ENCODE results near the gene KLHDC9. TPM values are rescaled to one million over a fixed set of nuclear protein-coding genes. Genes with fewer than 3 reads are reported as not detected.
A peak's percentile ranks its signal among the peaks of the same experiment; 100 is the strongest.

The KLHDC9 gene
- total RNA-seq, 2 experiments from 2014 or later = 0.33 to 0.46 TPM

DNA sequence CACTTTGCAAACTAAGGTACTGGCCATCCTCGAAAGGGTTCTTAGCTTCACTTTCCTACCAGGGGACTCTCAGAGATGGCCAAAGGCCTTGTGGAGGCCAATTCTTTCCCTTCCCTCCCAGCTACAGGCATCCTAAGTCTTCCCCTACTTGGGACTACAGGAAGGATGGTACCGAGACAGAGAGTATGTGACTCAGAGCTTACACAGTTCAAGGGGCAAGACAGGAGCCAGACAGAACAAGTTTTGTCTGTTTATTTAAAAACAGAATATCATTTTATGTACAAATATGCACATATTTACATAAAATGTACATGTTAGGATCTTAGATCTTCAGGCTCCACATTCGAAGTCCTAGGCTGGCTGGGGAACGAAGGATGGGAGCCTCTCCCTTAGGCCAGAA lies 27.4 kb upstream of the KLHDC9 start:
- Mint-ChIP-seq H3K9me3 (peaks cover 3% of the 10 kb centered on the region), H3K27ac (peak overlapping the region; percentile 96), H3K4me3 (no peak overlapping the region), H3K4me1 (peaks cover 46% of the 10 kb centered on the region), H3K27me3 (no peaks in the 10 kb centered on the region), H3K36me3 (peaks cover 30% of the 10 kb centered on the region)
- DNase-seq = no peak

DNA sequence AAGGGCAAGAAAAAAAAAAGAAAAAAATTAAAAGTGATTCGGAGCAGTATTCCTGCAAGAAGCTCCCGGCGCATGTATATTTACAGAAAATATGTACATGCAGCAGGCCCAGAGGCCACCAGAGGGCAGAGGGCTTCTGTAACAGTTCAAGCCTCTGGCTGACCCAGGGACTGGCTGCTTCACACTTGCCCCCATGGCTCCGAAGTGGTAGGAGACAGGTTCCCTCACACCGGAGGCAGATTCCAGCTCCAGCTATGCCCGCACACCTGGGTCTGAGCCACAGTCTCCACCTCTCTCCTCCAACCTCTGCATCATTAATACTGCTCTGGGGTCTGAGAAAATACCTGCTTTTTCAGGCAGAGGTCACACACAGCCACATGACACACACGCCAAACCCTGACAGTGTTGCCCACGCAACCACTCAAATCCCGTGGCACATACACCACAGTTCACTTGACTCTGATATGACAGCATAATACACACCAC lies 26.2 kb upstream of the KLHDC9 start:
- Mint-ChIP-seq H3K36me3 (peaks cover 23% of the 10 kb centered on the region), H3K9me3 (peaks cover 2% of the 10 kb centered on the region), H3K4me1 (peaks cover 40% of the 10 kb centered on the region), H3K4me3 (no peak overlapping the region), H3K27me3 (no peaks in the 10 kb centered on the region), H3K27ac (peak overlapping the region; percentile 11)
- peak; percentile 54 for DNase-seq

DNA sequence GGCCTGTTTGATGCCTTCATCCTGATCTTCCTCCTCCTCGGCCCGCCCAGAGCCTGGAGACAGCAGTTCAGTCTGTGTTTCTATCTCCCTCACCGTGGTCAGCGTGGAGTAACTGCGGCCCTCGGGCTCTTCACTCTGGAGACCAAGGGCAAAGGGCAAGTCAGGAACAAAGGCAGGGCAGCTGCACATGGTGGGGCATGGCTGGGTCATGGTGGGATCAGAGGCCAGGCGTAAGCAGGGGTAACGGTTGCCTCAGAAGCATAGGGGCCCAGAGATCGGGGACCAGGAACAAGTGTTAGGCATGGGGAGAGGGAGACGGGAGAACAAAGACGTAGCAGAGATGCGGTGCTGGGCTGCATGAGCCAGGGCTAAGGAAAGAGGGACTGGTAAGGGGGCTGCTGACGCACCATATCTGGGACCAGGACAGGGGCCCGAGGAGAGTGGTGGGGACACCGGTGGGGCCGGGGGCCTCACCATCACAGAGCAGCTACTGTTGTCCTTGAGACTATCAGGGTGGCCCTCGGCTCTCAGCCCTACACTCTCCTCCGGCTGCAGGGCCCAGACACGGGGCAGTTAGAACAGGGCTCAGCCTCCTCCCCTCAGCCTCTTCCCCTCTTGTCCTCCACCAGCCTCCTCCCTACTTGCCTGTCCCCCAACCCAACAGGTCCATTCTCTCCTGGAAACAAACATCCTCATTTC lies 25.3 kb upstream of the KLHDC9 start:
- Mint-ChIP-seq H3K4me3 (no peak overlapping the region), H3K36me3 (peaks cover 15% of the 10 kb centered on the region), H3K4me1 (peaks cover 32% of the 10 kb centered on the region), H3K27me3 (no peaks in the 10 kb centered on the region), H3K27ac (no peak overlapping the region), H3K9me3 (peaks cover 2% of the 10 kb centered on the region)
- DNase-seq = no peak

DNA sequence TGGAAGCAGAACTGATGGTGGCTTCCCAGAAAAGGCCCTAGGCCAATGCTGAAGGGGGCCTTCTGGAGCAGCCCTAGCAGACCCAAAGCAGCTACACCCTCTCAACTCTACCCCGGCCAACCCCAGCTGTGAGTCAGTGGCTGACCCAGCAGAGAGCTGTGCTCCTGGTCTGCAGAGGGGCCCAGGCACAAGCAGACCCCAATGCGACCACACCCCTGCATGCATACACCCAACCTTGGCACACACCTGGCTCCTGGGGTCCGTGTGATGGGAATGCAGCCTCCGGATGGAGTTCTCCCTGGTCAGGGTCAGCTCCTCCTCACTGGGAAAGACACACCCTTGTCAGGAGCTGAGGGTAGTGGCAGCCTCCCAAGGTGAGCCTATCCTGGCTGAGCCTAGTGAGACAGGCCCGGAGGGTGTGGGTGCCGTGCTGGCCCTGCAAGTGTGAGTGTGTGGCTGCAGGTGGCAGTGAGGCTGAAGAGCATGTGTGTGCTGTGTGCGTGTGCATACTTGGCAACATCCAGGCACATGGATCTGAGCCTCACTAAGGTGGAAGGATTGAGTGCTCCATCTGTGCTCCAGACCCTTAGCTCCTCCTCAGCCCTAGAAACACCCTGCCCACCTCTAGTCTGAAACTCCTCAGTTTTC lies 24.6 kb upstream of the KLHDC9 start:
- Mint-ChIP-seq H3K4me1 (peaks cover 28% of the 10 kb centered on the region), H3K9me3 (peaks cover 2% of the 10 kb centered on the region), H3K4me3 (no peak overlapping the region), H3K36me3 (peaks cover 9% of the 10 kb centered on the region), H3K27ac (no peak overlapping the region), H3K27me3 (no peaks in the 10 kb centered on the region)
- no peak for DNase-seq

DNA sequence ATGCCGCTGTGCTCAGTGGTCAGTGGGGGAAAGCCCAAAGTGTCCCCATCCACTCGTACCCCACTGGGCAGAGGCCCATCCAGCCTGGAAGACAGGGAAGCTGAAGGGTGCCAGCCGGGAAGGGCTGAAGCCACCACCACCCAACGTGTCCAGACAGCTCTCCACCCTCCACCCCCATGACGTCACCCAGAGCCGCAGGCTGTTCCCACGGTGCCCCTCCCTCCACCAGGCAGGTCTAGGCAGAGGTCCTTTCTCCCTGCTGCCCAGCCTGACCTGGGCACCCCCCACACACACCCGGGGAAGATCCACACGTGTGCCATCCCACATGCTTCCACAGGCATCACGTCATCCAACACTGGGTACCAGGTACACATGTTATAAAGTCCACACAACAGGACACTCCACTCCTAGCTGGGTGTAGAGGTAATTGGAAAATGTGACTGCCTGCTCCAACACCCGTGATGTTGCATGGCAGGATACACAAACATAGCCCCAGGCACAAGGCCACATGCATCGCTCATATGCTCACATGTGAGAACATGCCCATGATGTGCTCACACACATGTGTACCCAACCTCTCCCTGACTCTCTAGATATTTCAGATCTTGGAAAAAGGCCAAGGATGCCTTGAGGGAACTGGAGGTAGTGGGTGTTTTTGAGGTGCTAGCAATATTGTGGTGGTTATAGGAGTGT lies 23.3 kb upstream of the KLHDC9 start:
- no peaks in the 10 kb centered on the region for H3K27me3 Mint-ChIP-seq
- no peak overlapping the region for H3K4me3 Mint-ChIP-seq
- peaks cover 27% of the 10 kb centered on the region for H3K4me1 Mint-ChIP-seq
- H3K9me3 Mint-ChIP-seq = peaks cover 2% of the 10 kb centered on the region
- no peak overlapping the region for H3K27ac Mint-ChIP-seq
- no peak for DNase-seq
- H3K36me3 Mint-ChIP-seq = no peaks in the 10 kb centered on the region

DNA sequence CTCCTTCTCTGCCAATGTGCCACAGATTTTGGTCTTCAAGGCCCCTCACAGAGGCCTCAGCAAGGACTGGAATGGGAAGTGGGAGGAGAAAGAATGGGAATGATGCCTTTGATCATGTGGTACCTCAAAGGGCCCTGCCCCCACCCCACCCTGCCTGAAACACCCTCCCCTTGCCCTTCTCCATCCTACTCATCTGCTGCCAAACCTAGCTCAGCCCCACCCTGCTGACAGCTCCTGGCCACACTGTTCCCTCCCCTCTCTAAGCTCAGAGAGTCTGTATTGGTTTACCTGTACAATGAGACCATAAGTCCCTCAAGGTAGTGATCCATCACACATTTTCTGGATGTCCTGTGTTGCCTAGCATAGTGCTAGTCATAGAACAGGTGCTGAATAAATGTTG lies 21.8 kb upstream of the KLHDC9 start:
- H3K27ac Mint-ChIP-seq = no peak overlapping the region
- no peaks in the 10 kb centered on the region for H3K27me3 Mint-ChIP-seq
- peaks cover 15% of the 10 kb centered on the region for H3K4me1 Mint-ChIP-seq
- no peak for DNase-seq
- H3K36me3 Mint-ChIP-seq = no peaks in the 10 kb centered on the region
- no peak overlapping the region for H3K4me3 Mint-ChIP-seq
- no peaks in the 10 kb centered on the region for H3K9me3 Mint-ChIP-seq

DNA sequence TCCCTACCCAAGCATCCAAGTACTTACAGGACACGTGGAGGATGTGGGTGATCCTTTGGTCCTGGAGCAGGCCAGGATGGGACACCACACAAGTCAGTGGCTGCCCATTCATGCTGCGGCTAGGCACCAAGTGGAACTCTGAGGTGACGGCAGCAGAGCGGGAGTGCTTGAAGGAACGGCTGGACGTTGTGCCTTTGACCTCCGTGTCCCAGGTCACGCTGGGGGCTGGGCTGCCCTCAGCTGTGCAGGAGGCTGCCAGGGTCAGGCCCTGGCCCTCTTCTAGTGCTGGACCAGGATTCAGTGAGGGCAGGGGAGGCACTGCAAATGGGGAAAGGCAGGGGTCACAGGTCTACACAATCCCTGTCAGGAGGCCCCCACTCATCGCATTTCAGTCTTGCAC lies 20.7 kb upstream of the KLHDC9 start:
- no peaks in the 10 kb centered on the region for H3K27me3 Mint-ChIP-seq
- no peak overlapping the region for H3K27ac Mint-ChIP-seq
- H3K4me1 Mint-ChIP-seq = peaks cover 7% of the 10 kb centered on the region
- H3K9me3 Mint-ChIP-seq = no peaks in the 10 kb centered on the region
- no peak for DNase-seq
- no peaks in the 10 kb centered on the region for H3K36me3 Mint-ChIP-seq
- H3K4me3 Mint-ChIP-seq = no peak overlapping the region

DNA sequence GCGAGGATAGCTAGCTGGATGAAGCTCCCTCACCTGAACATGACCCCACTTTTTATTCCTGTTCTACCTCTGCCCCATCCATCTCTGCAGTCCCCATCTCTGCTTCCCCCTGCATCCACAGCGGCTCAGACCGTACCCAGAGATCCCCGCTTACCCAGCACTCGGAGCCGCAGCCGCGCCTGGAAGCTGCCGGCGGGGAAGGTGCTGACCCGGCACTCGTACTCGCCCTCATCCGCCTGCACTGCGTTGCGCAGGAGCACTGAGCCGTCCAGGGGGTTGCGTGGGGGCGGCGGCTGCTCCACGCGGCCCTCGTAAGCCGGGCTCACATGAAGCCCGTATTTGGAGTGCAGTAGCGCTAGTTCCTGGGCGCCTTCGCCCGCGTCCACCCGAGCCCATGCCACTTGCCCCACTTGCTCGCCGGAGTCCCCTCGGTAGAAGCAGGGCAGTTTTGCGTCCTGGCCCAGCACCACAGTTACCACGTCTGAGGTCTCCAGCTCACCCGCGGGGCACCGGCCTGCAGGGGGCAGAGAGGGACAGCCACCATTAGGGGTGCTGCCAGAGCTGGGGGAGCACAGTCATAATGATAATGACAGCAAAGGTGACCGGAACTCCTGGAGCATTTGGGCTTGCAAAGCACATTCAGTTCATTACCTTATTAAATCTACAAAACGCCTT lies 18.6 kb upstream of the KLHDC9 start:
- H3K36me3 Mint-ChIP-seq = no peaks in the 10 kb centered on the region
- H3K9me3 Mint-ChIP-seq = no peaks in the 10 kb centered on the region
- DNase-seq = no peak
- H3K27ac Mint-ChIP-seq = no peak overlapping the region
- no peaks in the 10 kb centered on the region for H3K27me3 Mint-ChIP-seq
- H3K4me3 Mint-ChIP-seq = no peak overlapping the region
- peaks cover 4% of the 10 kb centered on the region for H3K4me1 Mint-ChIP-seq

DNA sequence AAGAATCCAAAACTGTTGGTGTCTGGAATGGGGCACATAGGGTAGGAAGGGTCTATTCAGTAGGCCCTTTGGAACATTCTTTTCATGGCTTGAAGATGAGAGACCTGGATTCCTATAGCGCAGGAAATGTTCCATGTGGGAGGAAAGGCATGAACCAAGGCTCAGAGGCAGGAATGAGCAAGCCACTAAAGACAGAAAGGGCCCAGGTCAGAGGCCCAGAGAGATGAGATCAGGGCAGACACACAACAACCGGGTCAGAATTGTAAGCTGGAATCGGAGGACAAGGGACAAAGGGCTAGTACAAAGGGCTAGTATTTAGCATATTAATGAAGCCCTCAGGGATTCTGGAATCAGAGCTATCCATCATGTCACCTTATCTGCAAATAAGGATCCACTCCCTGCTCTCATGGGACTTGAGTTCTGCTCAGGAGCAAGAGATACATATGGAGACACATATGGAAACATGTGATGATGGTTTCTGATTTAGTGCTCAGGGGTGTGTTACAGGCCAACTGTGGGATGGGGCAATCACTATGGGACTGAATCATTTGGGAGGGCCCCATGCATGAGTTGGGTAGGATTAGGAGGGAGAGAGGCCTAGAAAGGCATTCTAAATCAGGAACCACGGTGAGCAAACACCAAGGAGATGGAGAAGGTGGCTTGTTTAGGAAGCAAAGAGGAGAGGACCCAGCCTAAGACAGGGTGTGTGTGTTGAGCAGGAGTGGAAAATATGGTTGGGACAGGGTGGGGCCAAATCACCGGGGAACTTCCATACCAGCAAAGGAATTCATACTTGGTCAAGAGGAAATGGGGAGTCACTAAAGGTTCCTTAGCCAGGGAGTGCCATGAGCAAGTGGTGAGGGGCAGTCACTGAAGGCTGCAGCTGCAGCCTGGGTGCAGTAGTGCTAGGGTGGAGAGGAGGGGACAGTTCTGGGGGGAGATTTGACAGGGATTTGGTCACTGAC lies 17.4 kb upstream of the KLHDC9 start:
- H3K4me1 Mint-ChIP-seq = peaks cover 4% of the 10 kb centered on the region
- no peak overlapping the region for H3K27ac Mint-ChIP-seq
- H3K4me3 Mint-ChIP-seq = no peak overlapping the region
- H3K9me3 Mint-ChIP-seq = no peaks in the 10 kb centered on the region
- H3K27me3 Mint-ChIP-seq = no peaks in the 10 kb centered on the region
- no peaks in the 10 kb centered on the region for H3K36me3 Mint-ChIP-seq
- no peak for DNase-seq

DNA sequence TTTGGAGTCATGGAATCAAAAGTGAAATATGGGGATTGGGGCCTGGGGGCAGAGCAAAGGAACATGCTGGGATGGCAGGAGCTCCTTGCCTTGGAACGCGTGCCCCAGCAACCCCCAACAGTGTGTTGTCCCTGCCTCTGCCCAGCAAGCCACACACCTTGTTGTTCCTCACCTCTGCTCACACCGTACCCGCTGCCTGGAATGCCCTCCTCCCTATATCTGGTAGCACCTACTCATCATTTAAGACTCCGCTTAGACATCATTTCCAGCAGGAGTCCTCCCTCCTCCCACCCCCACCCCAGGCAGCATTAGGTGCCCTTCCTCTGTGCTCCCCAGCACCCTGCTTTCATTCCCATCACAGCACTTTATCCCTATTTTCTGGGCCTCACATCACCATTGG lies 16.6 kb upstream of the KLHDC9 start:
- DNase-seq = no peak
- Mint-ChIP-seq H3K4me3 (no peak overlapping the region), H3K27ac (no peak overlapping the region), H3K9me3 (no peaks in the 10 kb centered on the region), H3K27me3 (no peaks in the 10 kb centered on the region), H3K4me1 (peaks cover 3% of the 10 kb centered on the region), H3K36me3 (no peaks in the 10 kb centered on the region)

DNA sequence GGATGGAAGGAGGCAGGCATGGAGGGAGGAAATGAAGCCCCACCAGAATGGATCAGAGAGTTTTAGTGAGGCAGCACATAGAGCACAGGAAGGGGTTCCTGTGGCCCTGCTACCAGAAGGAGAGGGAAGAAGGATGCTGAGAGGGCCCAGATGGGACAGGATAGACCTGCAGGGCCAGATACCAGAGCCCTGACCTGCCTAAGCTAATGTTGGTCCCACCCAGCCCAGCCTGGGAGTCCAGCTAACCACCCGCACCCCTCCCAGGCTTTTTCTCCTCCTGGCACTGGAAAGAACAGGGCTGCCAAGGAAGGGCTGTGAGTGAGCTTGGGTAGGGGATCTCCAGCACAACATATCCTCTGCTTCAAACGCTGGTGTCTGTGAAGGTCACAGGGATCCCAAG lies 15.7 kb upstream of the KLHDC9 start:
- Mint-ChIP-seq H3K27me3 (no peaks in the 10 kb centered on the region), H3K27ac (no peak overlapping the region), H3K9me3 (no peaks in the 10 kb centered on the region), H3K36me3 (no peaks in the 10 kb centered on the region), H3K4me3 (no peak overlapping the region), H3K4me1 (peaks cover 3% of the 10 kb centered on the region)
- DNase-seq = no peak

DNA sequence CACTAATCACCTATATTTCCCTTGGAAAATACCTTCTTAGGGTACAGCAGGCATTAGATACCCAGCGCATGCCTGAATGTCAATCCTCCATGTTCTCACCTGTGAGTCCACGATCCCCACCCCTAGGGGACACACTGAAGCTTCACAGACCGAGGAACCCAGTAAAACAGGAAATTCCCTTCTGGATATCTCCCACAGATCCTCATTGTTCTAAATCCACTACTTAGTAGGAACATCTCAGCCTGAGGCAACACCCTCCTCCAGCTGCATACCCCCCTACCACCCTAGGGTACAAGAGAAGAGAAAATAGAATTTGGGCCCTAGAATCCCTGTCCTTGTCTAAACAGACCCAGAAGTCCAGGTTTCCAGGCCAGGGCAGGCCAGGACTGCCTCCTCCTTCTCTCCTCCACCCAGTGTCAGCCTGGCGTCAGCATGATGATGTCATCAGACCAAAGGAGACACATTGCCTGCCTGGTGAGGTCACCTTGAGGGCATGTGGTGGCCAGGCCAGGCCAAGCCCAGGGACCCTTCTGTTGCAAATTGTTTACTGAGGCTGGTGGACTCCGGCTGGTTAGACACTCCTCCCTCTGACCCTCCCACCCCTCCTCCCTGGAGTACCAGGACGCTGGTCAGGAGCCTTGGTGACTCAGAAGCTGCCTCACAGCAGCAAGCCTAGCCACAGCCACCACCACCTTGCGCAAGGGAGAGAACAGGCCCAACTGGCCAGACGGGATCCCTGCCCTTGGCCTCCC lies 15.0 kb upstream of the KLHDC9 start:
- Mint-ChIP-seq H3K9me3 (no peaks in the 10 kb centered on the region), H3K36me3 (no peaks in the 10 kb centered on the region), H3K4me3 (no peak overlapping the region), H3K4me1 (peaks cover 8% of the 10 kb centered on the region), H3K27me3 (no peaks in the 10 kb centered on the region), H3K27ac (no peak overlapping the region)
- DNase-seq = no peak

DNA sequence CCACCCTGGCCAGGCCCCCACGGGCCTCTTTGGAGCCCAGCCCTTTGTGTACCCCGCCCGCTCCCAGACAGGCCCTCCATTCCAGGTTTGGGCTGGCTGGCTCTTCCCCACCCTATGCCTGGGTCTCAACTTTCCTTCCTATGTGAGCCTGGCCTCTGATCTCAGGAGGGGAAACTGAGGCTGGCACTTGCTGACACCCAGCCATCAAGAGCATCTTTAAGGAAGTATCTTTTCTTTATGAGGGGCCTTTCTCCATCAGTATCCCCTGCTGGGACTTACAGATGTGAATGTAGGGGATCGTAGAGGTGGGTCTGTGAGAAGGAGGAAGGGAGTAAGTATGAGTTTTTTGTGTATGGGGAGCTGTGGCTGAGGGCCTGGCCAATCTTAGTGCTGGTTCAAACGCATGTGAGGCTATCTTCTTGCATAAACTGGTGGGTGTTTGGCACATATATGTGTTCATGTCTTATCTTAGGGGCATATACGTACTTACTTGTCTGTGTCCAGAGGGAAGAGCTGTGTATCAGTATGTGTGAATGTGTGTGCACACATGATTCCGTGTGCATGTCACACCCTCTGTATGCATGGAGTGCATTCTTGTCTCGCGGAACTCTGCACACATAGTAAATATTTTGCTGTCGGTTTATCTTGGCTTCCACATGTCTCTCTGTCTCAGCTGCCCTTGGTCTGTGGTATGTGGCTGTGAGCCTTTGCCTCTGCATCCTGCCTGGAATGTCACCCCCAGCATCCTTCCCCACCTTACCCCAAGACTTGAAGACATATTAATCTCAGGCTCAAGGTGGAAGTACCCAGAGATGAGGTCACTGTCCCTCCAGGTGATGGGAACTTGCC lies 14.2 kb upstream of the KLHDC9 start:
- H3K4me1 Mint-ChIP-seq = peaks cover 11% of the 10 kb centered on the region
- H3K36me3 Mint-ChIP-seq = no peaks in the 10 kb centered on the region
- H3K4me3 Mint-ChIP-seq = no peak overlapping the region
- no peaks in the 10 kb centered on the region for H3K9me3 Mint-ChIP-seq
- H3K27me3 Mint-ChIP-seq = no peaks in the 10 kb centered on the region
- no peak for DNase-seq
- no peak overlapping the region for H3K27ac Mint-ChIP-seq

Measured in activated naive CD8-positive, alpha-beta T cell treated with anti-CD3 and anti-CD28 coated beads for 36 hours (primary cell).